ENCODE data around the gene NSUN6. TPM values are rescaled to one million over a fixed set of nuclear protein-coding genes. Genes with fewer than 3 reads are reported as not detected.

Gene NSUN6
- total RNA-seq (10 to 100 TPM in 1 of 2 donors, 1 to 10 TPM in 1; 8.1 to 11.6 TPM), polyA plus RNA-seq (ENCODE audit: insufficient read length in 6 of 6) (10 to 100 TPM; 23.5 to 33.9 (median 32.5) TPM)
- long read RNA-seq, donor 1, partial matches to known transcripts = 15 of 21 reads
- long read RNA-seq, donor 1, other reads (novel, unspliced or antisense) = 0 of 21 reads
- long read RNA-seq, donor 2, partial matches to known transcripts = 7 of 10 reads
- long read RNA-seq, donor 2, other reads (novel, unspliced or antisense) = 0 of 10 reads
- long read RNA-seq, donor 3, partial matches to known transcripts = 9 of 12 reads
- long read RNA-seq, donor 3, other reads (novel, unspliced or antisense) = 0 of 12 reads
- long read RNA-seq, donor 4, partial matches to known transcripts = 0 of 6 reads
- long read RNA-seq, donor 4, other reads (novel, unspliced or antisense) = 5 of 6 reads
- long read RNA-seq, donor 5, partial matches to known transcripts = 10 of 15 reads
- long read RNA-seq, donor 5, other reads (novel, unspliced or antisense) = 0 of 15 reads
- long read RNA-seq, donor 6 = 0 reads
- long read RNA-seq, donor 7, partial matches to known transcripts = 0 of 1 reads
- long read RNA-seq, donor 7, other reads (novel, unspliced or antisense) = 0 of 1 reads
- long read RNA-seq, donor 8, partial matches to known transcripts = 0 of 2 reads
- long read RNA-seq, donor 8, other reads (novel, unspliced or antisense) = 0 of 2 reads
- long read RNA-seq, donor 9 = 0 reads
- long read RNA-seq, donor 10, partial matches to known transcripts = 3 of 4 reads
- long read RNA-seq, donor 10, other reads (novel, unspliced or antisense) = 1 of 4 reads
- long read RNA-seq, donor 11, partial matches to known transcripts = 0 of 5 reads
- long read RNA-seq, donor 11, other reads (novel, unspliced or antisense) = 0 of 5 reads
- long read RNA-seq, donor 12, partial matches to known transcripts = 8 of 9 reads
- long read RNA-seq, donor 12, other reads (novel, unspliced or antisense) = 0 of 9 reads

- H3K9me3 ChIP-seq = no peaks in the 10 kb centered on the region
- H3K27ac ChIP-seq = peak within 1 kb of the TSS; percentile 85 to 88
- DNase-seq = peak; percentile 92 to 95 (median 94)
- H3K36me3 ChIP-seq = peaks cover 0 to 13% of the 10 kb centered on the region in 2 donors
- no peaks in the 10 kb centered on the region for H3K27me3 ChIP-seq
- ATAC-seq = peak; percentile 99
- intact Hi-C loops (cut with DNase I) = no loop called here
- peak within 1 kb of the TSS; percentile 37 to 62 for H3K4me3 ChIP-seq
- TF ChIP-seq CTCF (IDR thresholded peaks at IDR 0.05) = no peak
- peaks cover 0 to 31% of the 10 kb centered on the region in 2 donors for H3K4me1 ChIP-seq
Observed at GRCh38 chr10:18651324-18652007, at the start of gene NSUN6. Gene NSUN6 (minus strand): TSS chr10:18651587. CDS start chr10:18651203, 384 bp downstream.

GRCh38 chr10:18699849-18700840, 48.8 kb upstream of the NSUN6 start:
- no peak for TF ChIP-seq CTCF (IDR thresholded peaks at IDR 0.05)
- Histone ChIP-seq H3K27me3 (no peaks in the 10 kb centered on the region), H3K9me3 (peaks cover 0 to 4% of the 10 kb centered on the region in 2 donors), H3K36me3 (no peaks in the 10 kb centered on the region), H3K4me3 (no peak overlapping the region), H3K27ac (no peak overlapping the region), H3K4me1 (no peaks in the 10 kb centered on the region)
- ATAC-seq (no peak), DNase-seq (no peak)
- intact Hi-C loops (cut with DNase I) = no loop called here

GRCh38 chr10:18690541-18690940, 39.2 kb upstream of the NSUN6 start:
- H3K4me3 ChIP-seq = no peak overlapping the region
- H3K9me3 ChIP-seq = no peaks in the 10 kb centered on the region
- no peaks in the 10 kb centered on the region for H3K4me1 ChIP-seq
- intact Hi-C loops (cut with DNase I) = no loop called here
- H3K36me3 ChIP-seq = no peaks in the 10 kb centered on the region
- ATAC-seq = no peak
- H3K27ac ChIP-seq = no peak overlapping the region
- H3K27me3 ChIP-seq = no peaks in the 10 kb centered on the region
- no peak for DNase-seq
- TF ChIP-seq CTCF (IDR thresholded peaks at IDR 0.05) = no peak

GRCh38 chr10:18689498-18689897, 38.1 kb upstream of the NSUN6 start:
- H3K27me3 ChIP-seq = no peaks in the 10 kb centered on the region
- H3K9me3 ChIP-seq = no peaks in the 10 kb centered on the region
- intact Hi-C loops (cut with DNase I) = no loop called here
- H3K27ac ChIP-seq = no peak overlapping the region
- H3K4me1 ChIP-seq = no peaks in the 10 kb centered on the region
- DNase-seq (peak in 1 of 4 donors; percentile 47), ATAC-seq (peak; percentile 68)
- H3K4me3 ChIP-seq = no peak overlapping the region
- H3K36me3 ChIP-seq = no peaks in the 10 kb centered on the region
- TF ChIP-seq CTCF (IDR thresholded peaks at IDR 0.05) = peak in 1 of 2 donors; percentile 38

All from left lung (tissue), 14 donors.